Left ventricle myocardium inferior (tissue), 1 donor: ENCODE data around the gene PMIS2. TPM values are rescaled to one million over a fixed set of nuclear protein-coding genes. Genes with fewer than 3 reads are reported as not detected.

Experiments
- DNase-seq: peaks from one replicate; pipeline ENCODE4 v3.0.0-alpha.2; 2020
- H3K27ac ChIP-seq: fragments of 200-600 bp; replicated peaks from 2 replicates; pipeline ENCODE4 v1.8.0; 2021
- H3K27me3 ChIP-seq: fragments of 200-600 bp; 2 replicates; pipeline ENCODE4 v1.8.0; 2021; ENCODE audit warnings: low read depth
- H3K36me3 ChIP-seq: fragments of 200-600 bp; 2 replicates; pipeline ENCODE4 v1.8.0; 2021
- H3K4me1 ChIP-seq: fragments of 200-600 bp; 2 replicates; pipeline ENCODE4 v1.8.0; 2021
- H3K4me3 ChIP-seq: fragments of 200-600 bp; 2 replicates; pipeline ENCODE4 v1.8.0; 2021; ENCODE audit warnings: mild to moderate bottlenecking, moderate library complexity
- H3K9me3 ChIP-seq: fragments of 200-600 bp; replicated peaks from 2 replicates; pipeline ENCODE4 v1.8.0; 2021
- CTCF ChIP-seq: fragments of 200-600 bp; IDR thresholded peaks from 2 replicates; pipeline ENCODE4 v1.8.0; 2021; ENCODE audit warnings: antibody characterized with exemption, mild to moderate bottlenecking, borderline replicate concordance
- intact Hi-C: fragments of 100-400 bp; cut with micrococcal nuclease; formaldehyde crosslinking; loops from one replicate; pipeline ENCODE4 v1.11.0; 2022
- total RNA-seq: library from RNA; stranded (reverse); fragmentation: NEBNext Ultra II Directional; extraction: Animal tissue kit (Norgen Biotek cat#: 25700); gene quantifications from one replicate; pipeline ENCODE4 v1.2.1, GENCODE V29; 2021
- donor health status: DM: no; HTN: yes; CAD: no; lungs with severe emphysema.

PMIS2 gene
- total RNA-seq, 1 donor from 2014 or later = not detected

DNA sequence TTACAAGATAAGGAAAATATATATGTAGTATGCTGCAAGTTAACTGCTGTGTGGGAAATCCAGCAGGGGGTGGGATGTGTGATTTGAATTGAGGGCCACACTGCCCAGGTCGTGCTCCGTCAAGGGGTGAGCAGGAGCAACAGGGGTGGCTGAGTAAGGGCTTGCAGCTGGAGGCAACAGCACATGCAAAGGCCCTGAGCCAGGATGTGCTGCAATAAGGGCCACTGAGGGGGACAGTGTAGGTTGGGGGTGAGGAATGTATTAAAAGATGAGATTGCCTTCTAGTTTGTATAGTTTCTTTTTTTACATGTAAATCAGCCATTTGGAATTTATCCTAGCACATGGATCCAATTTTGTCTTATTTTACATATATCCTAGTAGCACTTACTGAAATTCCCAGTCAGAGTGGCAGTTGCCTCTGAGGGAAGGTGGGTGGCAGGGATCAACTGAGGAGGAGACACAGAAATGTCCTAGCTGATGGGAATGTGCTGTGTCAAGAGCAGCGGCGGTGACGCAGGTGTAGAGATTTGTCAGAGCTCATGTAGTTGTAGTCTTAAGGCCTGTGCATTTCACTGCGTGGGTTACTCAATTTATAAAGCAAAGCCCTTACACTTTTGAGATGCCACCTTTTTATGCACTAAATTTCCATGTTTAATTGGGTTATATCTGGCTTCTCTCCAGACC lies 37.5 kb downstream of the PMIS2 start:
- DNase-seq = no peak

DNA sequence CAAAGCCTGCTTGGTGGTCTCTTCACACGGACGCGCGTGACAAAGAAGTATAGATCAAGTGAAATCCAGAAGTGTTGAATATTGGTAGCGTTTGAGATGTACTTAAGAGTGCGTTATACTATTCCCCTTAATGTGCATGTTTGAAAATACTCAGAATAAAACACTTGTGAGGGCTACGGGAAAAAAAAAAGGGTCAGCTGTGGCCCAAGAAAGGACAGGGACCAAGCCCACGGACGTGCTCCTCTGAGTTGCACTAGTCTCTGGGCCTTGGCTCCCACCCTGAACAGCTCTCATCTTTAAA lies 42.2 kb downstream of the PMIS2 start:
- no peaks in the 10 kb centered on the region for H3K9me3 ChIP-seq
- intact Hi-C loops = no loop called here

More for the DNA sequence above, 37.5 kb downstream of the PMIS2 start:
- Histone ChIP-seq H3K4me1 (peaks cover 8% of the 10 kb centered on the region), H3K27me3 (no peaks in the 10 kb centered on the region), H3K4me3 (no peak overlapping the region), H3K36me3 (no peaks in the 10 kb centered on the region), H3K27ac (no peak overlapping the region), H3K9me3 (no peaks in the 10 kb centered on the region)
- intact Hi-C loops = no loop called here
- no peak for TF ChIP-seq CTCF

DNA sequence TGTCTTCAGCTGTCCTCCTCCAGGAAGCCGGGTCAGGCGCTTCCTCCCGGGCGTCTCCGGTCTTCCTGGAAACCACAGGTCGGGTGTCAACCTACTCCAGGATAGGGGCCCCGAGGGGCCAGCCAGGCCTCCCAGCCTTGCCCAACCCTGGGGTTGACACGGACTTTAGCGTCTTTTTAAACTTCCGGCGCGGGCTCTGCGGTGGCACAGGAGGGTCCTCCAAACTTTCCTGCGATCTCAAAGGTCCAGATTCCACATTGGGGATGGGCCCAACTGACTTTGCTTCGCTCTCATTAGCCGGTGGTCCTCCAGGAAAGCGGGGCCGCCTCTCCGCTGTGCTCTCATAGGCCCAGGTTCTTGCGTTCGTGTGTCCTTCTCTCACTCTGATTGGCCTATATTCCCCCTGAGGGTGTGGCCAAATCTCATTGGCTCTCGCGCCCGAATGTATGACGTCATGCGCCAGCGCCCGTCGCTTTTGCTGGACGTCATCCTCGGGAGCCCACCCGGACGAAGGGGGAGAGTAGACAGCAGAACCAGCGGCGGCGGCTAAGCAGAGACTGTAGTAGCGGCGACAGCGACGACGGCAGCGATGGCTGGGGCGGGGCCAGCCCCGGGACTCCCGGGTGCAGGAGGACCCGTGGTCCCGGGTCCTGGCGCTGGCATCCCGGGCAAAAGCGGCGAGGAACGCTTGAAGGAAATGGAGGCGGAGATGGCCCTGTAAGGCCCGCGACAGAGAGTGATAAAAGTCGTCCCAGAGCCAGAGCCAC lies 42.8 kb downstream of the PMIS2 start, which contains the start of gene RBM42:
Gene RBM42 (plus strand): TSS at position 472 of the 767 bp plus-strand sequence. CDS start 118 bp downstream, at position 590.
- peak within 1 kb of the TSS; percentile 91 for H3K27ac ChIP-seq
- peak within 1 kb of the TSS; percentile 91 for H3K4me3 ChIP-seq
- no peak for TF ChIP-seq CTCF
- peaks cover 30% of the 10 kb centered on the region for H3K4me1 ChIP-seq
- H3K9me3 ChIP-seq = no peaks in the 10 kb centered on the region
- no peaks in the 10 kb centered on the region for H3K27me3 ChIP-seq
- H3K36me3 ChIP-seq = peaks cover 37% of the 10 kb centered on the region
- intact Hi-C loops = no loop called here
- DNase-seq = peak; percentile 95

More for the DNA sequence above, 42.2 kb downstream of the PMIS2 start:
- Histone ChIP-seq H3K27me3 (no peaks in the 10 kb centered on the region), H3K4me1 (peaks cover 30% of the 10 kb centered on the region), H3K27ac (peak overlapping the region; percentile 91), H3K36me3 (peaks cover 32% of the 10 kb centered on the region), H3K4me3 (peak overlapping the region; percentile 91)
- no peak for DNase-seq
- TF ChIP-seq CTCF = no peak

DNA sequence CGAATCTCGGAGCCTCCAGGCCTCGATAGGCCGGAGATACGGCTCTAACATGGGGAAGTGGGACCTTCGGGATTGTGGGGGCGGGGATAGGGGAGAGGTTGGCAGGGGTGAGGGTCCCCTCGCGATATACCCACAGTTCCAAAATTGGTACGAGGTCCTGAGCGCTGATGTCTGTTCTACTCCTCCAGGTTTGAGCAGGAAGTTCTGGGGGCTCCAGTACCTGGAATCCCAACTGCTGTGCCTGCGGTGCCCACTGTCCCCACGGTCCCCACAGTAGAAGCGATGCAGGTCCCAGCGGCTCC lies 43.3 kb downstream of the PMIS2 start:
- TF ChIP-seq CTCF = no peak
- H3K4me3 ChIP-seq = peak overlapping the region; percentile 91
- peak overlapping the region; percentile 91 for H3K27ac ChIP-seq
- no peak for DNase-seq
- no peaks in the 10 kb centered on the region for H3K27me3 ChIP-seq
- intact Hi-C loops = no loop called here
- H3K9me3 ChIP-seq = no peaks in the 10 kb centered on the region
- H3K4me1 ChIP-seq = peaks cover 30% of the 10 kb centered on the region
- peaks cover 42% of the 10 kb centered on the region for H3K36me3 ChIP-seq

DNA sequence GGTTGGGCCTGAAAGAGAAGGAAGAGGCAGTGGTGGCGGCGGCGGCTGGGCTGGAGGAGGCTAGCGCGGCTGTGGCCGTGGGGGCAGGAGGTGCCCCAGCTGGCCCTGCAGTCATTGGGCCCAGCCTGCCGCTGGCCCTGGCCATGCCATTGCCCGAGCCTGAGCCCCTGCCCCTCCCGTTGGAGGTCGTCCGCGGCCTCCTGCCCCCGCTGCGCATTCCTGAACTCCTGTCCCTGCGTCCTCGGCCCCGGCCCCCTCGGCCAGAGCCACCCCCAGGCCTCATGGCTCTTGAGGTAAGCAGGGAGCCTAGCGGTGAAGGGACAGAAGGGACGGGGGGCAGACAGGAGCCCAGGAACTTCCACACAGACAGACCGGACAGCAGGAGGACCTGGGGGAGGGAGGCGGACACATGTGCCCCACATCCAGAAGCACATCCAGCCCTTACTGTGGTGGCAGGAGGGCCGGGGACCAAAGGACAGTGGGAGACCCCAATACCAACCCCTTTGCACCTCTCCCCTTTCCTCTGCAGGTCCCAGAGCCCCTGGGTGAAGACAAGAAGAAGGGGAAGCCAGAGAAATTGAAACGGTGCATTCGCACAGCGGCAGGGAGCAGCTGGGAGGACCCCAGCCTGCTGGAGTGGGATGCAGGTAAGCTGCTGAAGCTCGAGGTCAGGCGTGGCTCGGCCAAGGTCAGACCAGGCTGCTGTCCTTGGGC lies 47.9 kb downstream of the PMIS2 start:
- TF ChIP-seq CTCF = no peak
- Histone ChIP-seq H3K9me3 (no peaks in the 10 kb centered on the region), H3K27me3 (no peaks in the 10 kb centered on the region), H3K36me3 (peaks cover 85% of the 10 kb centered on the region), H3K4me1 (peaks cover 20% of the 10 kb centered on the region), H3K27ac (no peak overlapping the region), H3K4me3 (no peak overlapping the region)
- DNase-seq = no peak
- intact Hi-C loops = no loop called here
